Esophagus squamous epithelium (tissue), 4 donors: ENCODE data around the gene GFRA1.

ENCODE experiments used
- POLR2A ChIP-seq, 4 donors: fragments of 450-650 bp; IDR thresholded peaks; one replicate each; pipeline ENCODE4 v1.6.1; 2017; ENCODE audit warnings: antibody characterized with exemption in 4 of 4, mild to moderate bottlenecking in 4 of 4, moderate library complexity in 3 of 4
- TF ChIP-seq, protein P1 (sequence below), 6 experiments: fragments of 450-650 bp in 4 of 6; fragments of 200-600 bp in 2 of 6; sonication (generic) in 2 of 6; IDR thresholded peaks; one replicate each; pipeline ENCODE4 v1.5.1; 2016 to 2019; ENCODE audit warnings: antibody characterized with exemption in 6 of 6, mild to moderate bottlenecking in 4 of 6, moderate library complexity in 4 of 6

GRCh38 chr10:116237260-116237659 is 35.7 kb downstream of the GFRA1 start:
- TF ChIP-seq, protein P1, sequence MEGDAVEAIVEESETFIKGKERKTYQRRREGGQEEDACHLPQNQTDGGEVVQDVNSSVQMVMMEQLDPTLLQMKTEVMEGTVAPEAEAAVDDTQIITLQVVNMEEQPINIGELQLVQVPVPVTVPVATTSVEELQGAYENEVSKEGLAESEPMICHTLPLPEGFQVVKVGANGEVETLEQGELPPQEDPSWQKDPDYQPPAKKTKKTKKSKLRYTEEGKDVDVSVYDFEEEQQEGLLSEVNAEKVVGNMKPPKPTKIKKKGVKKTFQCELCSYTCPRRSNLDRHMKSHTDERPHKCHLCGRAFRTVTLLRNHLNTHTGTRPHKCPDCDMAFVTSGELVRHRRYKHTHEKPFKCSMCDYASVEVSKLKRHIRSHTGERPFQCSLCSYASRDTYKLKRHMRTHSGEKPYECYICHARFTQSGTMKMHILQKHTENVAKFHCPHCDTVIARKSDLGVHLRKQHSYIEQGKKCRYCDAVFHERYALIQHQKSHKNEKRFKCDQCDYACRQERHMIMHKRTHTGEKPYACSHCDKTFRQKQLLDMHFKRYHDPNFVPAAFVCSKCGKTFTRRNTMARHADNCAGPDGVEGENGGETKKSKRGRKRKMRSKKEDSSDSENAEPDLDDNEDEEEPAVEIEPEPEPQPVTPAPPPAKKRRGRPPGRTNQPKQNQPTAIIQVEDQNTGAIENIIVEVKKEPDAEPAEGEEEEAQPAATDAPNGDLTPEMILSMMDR (IDR thresholded peaks at IDR 0.05): no peak
- TF ChIP-seq POLR2A (IDR thresholded peaks at IDR 0.05): no peak
